ENCODE results near the gene SLC47A2. TPM values are rescaled to one million over a fixed set of nuclear protein-coding genes. Genes with fewer than 3 reads are reported as not detected.
A peak's percentile ranks its signal among the peaks of the same experiment; 100 is the strongest.

SLC47A2 gene
- total and polyA plus RNA-seq, 2 donors (not counting 1 experiment from before 2014, with no cell fraction given) = not detected

GRCh38 chr17:19718613-19719354 is 2.4 kb upstream of the SLC47A2 start:
- no peak for DNase-seq (ENCODE audit: low read depth in 2 of 2)
- Histone ChIP-seq H3K9me3 (ENCODE audit: control insufficient read depth, insufficient read depth, low read depth, low read length) (no peaks in the 10 kb centered on the region), H4K20me1 (ENCODE audit: control insufficient read depth, extremely low read depth, insufficient read depth, low read length) (no peaks in the 10 kb centered on the region), H3K4me2 (ENCODE audit: extremely low read depth, insufficient read depth, low read length) (no peak overlapping the region), H3K4me1 (ENCODE audit: control insufficient read depth, extremely low read depth, insufficient read depth, low read length) (no peaks in the 10 kb centered on the region), H3K79me2 (ENCODE audit: control insufficient read depth, insufficient read depth, low read length) (no peaks in the 10 kb centered on the region), H2AFZ (ENCODE audit: low read length) (no peak overlapping the region), H3K36me3 (ENCODE audit: control insufficient read depth, insufficient read depth, low read length) (no peaks in the 10 kb centered on the region), H3K27ac (ENCODE audit: insufficient read depth, low read length) (no peak overlapping the region), H3K4me3 (replicated peaks in 1 of 4; ENCODE audit: control extremely low read depth in 1 of 4, insufficient read depth in 1 of 4, low read depth in 3 of 4, low read length in 4 of 4) (no peak overlapping the region), H3K27me3 (ENCODE audit: control insufficient read depth, insufficient read depth, low read length) (no peaks in the 10 kb centered on the region), H3K9ac (ENCODE audit: insufficient read depth, low read length) (no peak overlapping the region)
- no peak for TF ChIP-seq EZH2 (IDR thresholded peaks at IDR 0.05; ENCODE audit: low read length, missing control alignments)
- TF ChIP-seq CTCF (conservative IDR thresholded peaks at IDR 0.05 in 1 of 2, IDR thresholded peaks at IDR 0.05 in 1 of 2; ENCODE audit: low read depth in 1 of 2, low read length in 2 of 2) = peak in 1 of 2 donors; percentile 12

- Histone ChIP-seq H3K27me3 (ENCODE audit: control insufficient read depth, insufficient read depth, low read length) (no peaks in the 10 kb centered on the region), H2AFZ (ENCODE audit: low read length) (no peak overlapping the region), H3K27ac (ENCODE audit: insufficient read depth, low read length) (no peak overlapping the region), H3K4me2 (ENCODE audit: extremely low read depth, insufficient read depth, low read length) (no peak overlapping the region), H3K9me3 (ENCODE audit: control insufficient read depth, insufficient read depth, low read depth, low read length) (no peaks in the 10 kb centered on the region), H3K9ac (ENCODE audit: insufficient read depth, low read length) (no peak overlapping the region), H4K20me1 (ENCODE audit: control insufficient read depth, extremely low read depth, insufficient read depth, low read length) (no peaks in the 10 kb centered on the region), H3K79me2 (ENCODE audit: control insufficient read depth, insufficient read depth, low read length) (no peaks in the 10 kb centered on the region), H3K36me3 (ENCODE audit: control insufficient read depth, insufficient read depth, low read length) (no peaks in the 10 kb centered on the region), H3K4me1 (ENCODE audit: control insufficient read depth, extremely low read depth, insufficient read depth, low read length) (no peaks in the 10 kb centered on the region), H3K4me3 (replicated peaks in 1 of 4; ENCODE audit: control extremely low read depth in 1 of 4, insufficient read depth in 1 of 4, low read depth in 3 of 4, low read length in 4 of 4) (no peak overlapping the region)
- TF ChIP-seq CTCF (conservative IDR thresholded peaks at IDR 0.05 in 1 of 2, IDR thresholded peaks at IDR 0.05 in 1 of 2; ENCODE audit: low read depth in 1 of 2, low read length in 2 of 2) (no peak), EZH2 (IDR thresholded peaks at IDR 0.05; ENCODE audit: low read length, missing control alignments) (no peak)
- no peak for DNase-seq (ENCODE audit: low read depth in 2 of 2)
Observed at GRCh38 chr17:19718041-19718612, 1.7 kb upstream of the SLC47A2 start.

GRCh38 chr17:19717411-19717908 is 1.1 kb upstream of the SLC47A2 start:
- no peak for DNase-seq (ENCODE audit: low read depth in 2 of 2)
- Histone ChIP-seq H2AFZ (ENCODE audit: low read length) (no peak overlapping the region), H4K20me1 (ENCODE audit: control insufficient read depth, extremely low read depth, insufficient read depth, low read length) (no peaks in the 10 kb centered on the region), H3K4me1 (ENCODE audit: control insufficient read depth, extremely low read depth, insufficient read depth, low read length) (no peaks in the 10 kb centered on the region), H3K4me2 (ENCODE audit: extremely low read depth, insufficient read depth, low read length) (no peak overlapping the region), H3K27ac (ENCODE audit: insufficient read depth, low read length) (no peak overlapping the region), H3K4me3 (replicated peaks in 1 of 4; ENCODE audit: control extremely low read depth in 1 of 4, insufficient read depth in 1 of 4, low read depth in 3 of 4, low read length in 4 of 4) (no peak overlapping the region), H3K27me3 (ENCODE audit: control insufficient read depth, insufficient read depth, low read length) (no peaks in the 10 kb centered on the region), H3K36me3 (ENCODE audit: control insufficient read depth, insufficient read depth, low read length) (no peaks in the 10 kb centered on the region), H3K79me2 (ENCODE audit: control insufficient read depth, insufficient read depth, low read length) (no peaks in the 10 kb centered on the region), H3K9me3 (ENCODE audit: control insufficient read depth, insufficient read depth, low read depth, low read length) (no peaks in the 10 kb centered on the region), H3K9ac (ENCODE audit: insufficient read depth, low read length) (no peak overlapping the region)
- TF ChIP-seq EZH2 (IDR thresholded peaks at IDR 0.05; ENCODE audit: low read length, missing control alignments) = no peak
- TF ChIP-seq CTCF (conservative IDR thresholded peaks at IDR 0.05 in 1 of 2, IDR thresholded peaks at IDR 0.05 in 1 of 2; ENCODE audit: low read depth in 1 of 2, low read length in 2 of 2) = no peak
